Thyroid gland (tissue), 4 donors: ENCODE results near the gene VWF.

Experiments
- POLR2A ChIP-seq, 2 donors: fragments of 450-650 bp; IDR thresholded peaks; one replicate each; pipeline ENCODE4 v1.6.1; 2017; ENCODE audit warnings: antibody characterized with exemption in 2 of 2, mild to moderate bottlenecking in 2 of 2, moderate library complexity in 1 of 2
- TF ChIP-seq, protein P1 (sequence below), 6 experiments: fragments of 200-600 bp in 3 of 6; fragments of 450-650 bp in 3 of 6; sonication (generic) in 3 of 6; IDR thresholded peaks; one replicate each; pipeline ENCODE4 v1.5.1; 2016 to 2019; ENCODE audit warnings: antibody characterized with exemption in 6 of 6, mild to moderate bottlenecking in 2 of 6, inconsistent platforms in 1 of 6, moderate library complexity in 1 of 6

DNA sequence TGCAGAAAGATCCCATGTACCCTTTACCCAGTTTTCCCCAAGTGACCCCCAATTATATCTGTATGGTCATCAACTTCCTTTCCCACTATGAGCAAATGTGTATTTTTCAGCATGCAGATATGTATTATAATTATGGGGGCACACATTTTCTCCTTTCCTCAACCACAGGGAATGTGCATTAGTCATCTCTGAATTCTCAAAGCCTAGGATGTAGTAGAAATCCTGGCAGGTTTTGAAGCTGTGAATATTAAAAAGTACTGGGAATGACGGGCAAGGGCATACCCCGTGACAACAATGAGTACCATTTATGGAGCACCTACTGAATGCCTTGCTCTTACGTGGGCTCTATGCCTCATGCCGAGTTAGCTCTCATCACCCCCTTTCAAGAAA is 71.5 kb downstream of the VWF start:
- TF ChIP-seq, protein P1, sequence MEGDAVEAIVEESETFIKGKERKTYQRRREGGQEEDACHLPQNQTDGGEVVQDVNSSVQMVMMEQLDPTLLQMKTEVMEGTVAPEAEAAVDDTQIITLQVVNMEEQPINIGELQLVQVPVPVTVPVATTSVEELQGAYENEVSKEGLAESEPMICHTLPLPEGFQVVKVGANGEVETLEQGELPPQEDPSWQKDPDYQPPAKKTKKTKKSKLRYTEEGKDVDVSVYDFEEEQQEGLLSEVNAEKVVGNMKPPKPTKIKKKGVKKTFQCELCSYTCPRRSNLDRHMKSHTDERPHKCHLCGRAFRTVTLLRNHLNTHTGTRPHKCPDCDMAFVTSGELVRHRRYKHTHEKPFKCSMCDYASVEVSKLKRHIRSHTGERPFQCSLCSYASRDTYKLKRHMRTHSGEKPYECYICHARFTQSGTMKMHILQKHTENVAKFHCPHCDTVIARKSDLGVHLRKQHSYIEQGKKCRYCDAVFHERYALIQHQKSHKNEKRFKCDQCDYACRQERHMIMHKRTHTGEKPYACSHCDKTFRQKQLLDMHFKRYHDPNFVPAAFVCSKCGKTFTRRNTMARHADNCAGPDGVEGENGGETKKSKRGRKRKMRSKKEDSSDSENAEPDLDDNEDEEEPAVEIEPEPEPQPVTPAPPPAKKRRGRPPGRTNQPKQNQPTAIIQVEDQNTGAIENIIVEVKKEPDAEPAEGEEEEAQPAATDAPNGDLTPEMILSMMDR (IDR thresholded peaks at IDR 0.05), result no peak
- no peak for TF ChIP-seq POLR2A (IDR thresholded peaks at IDR 0.05)
